Osteocyte (in vitro differentiated cells): ENCODE data around the gene USP38. TPM values are rescaled to one million over a fixed set of nuclear protein-coding genes. Genes with fewer than 3 reads are reported as not detected.

ENCODE experiments used
- DNase-seq: peaks from one replicate; pipeline ENCODE4 v3.0.0; 2021; ENCODE audit warnings: mixed read lengths; ENCODE audit not compliant: unreplicated experiment; ENCODE audit errors: extremely low spot score
- H3K27ac Mint-ChIP-seq: one replicate; pipeline ENCODE4 v1.8.0; 2021; ENCODE audit warnings: mild to moderate bottlenecking, mixed read lengths; ENCODE audit not compliant: unreplicated experiment
- H3K27me3 Mint-ChIP-seq: one replicate; pipeline ENCODE4 v1.8.0; 2021; ENCODE audit warnings: mixed read lengths; ENCODE audit not compliant: unreplicated experiment
- H3K36me3 Mint-ChIP-seq: one replicate; pipeline ENCODE4 v1.8.0; 2021; ENCODE audit warnings: mixed read lengths; ENCODE audit not compliant: unreplicated experiment
- H3K4me1 Mint-ChIP-seq: one replicate; pipeline ENCODE4 v1.8.0; 2021; ENCODE audit warnings: mixed read lengths; ENCODE audit not compliant: unreplicated experiment
- H3K4me3 Mint-ChIP-seq: one replicate; pipeline ENCODE4 v1.8.0; 2021; ENCODE audit warnings: mild to moderate bottlenecking, moderate library complexity, mixed read lengths; ENCODE audit not compliant: unreplicated experiment
- H3K9me3 Mint-ChIP-seq: one replicate; pipeline ENCODE4 v1.8.0; 2021; ENCODE audit warnings: mixed read lengths; ENCODE audit not compliant: unreplicated experiment
- total RNA-seq: library from RNA; stranded (reverse); gene quantifications from 2 replicates; pipeline ENCODE4 v1.2.1, GENCODE V29; 2021
- TF ChIP-seq, protein P1 (sequence below): fragments of 200-600 bp; sonication (generic); IDR thresholded peaks from 2 replicates; pipeline ENCODE4 v1.5.0; 2021; ENCODE audit warnings: antibody characterized with exemption, mild to moderate bottlenecking, moderate library complexity

The USP38 gene
- total RNA-seq, 1 donor from 2014 or later: 19.5 TPM

DNA sequence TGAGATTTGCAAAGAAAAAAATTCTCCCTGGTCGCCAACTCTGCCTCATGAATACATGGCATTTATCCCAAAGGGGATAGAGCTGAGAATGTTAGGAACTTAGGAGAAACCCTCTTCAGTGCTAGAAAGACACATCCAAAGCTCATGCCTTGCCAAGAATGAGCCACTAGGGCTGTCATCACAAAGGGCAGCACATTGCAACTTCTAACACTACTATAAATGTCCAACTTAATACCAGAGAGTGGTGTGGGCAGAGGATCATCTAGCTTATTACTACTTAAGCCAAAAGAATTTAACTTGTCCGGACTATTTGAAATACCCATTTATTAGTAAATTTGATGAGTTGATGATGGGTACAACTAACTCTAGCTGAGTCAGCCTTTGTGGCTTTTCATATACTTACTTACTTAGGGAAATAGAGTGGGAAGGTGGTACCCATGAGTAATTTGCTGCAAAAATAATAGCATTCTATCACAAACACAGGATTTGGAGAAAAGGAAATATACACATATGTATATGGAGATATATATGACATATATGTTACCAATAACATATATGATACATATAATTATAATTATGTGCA lies 85.6 kb downstream of the USP38 start:
- no peaks in the 10 kb centered on the region for H3K27me3 Mint-ChIP-seq
- DNase-seq: no peak
- TF ChIP-seq, protein P1, sequence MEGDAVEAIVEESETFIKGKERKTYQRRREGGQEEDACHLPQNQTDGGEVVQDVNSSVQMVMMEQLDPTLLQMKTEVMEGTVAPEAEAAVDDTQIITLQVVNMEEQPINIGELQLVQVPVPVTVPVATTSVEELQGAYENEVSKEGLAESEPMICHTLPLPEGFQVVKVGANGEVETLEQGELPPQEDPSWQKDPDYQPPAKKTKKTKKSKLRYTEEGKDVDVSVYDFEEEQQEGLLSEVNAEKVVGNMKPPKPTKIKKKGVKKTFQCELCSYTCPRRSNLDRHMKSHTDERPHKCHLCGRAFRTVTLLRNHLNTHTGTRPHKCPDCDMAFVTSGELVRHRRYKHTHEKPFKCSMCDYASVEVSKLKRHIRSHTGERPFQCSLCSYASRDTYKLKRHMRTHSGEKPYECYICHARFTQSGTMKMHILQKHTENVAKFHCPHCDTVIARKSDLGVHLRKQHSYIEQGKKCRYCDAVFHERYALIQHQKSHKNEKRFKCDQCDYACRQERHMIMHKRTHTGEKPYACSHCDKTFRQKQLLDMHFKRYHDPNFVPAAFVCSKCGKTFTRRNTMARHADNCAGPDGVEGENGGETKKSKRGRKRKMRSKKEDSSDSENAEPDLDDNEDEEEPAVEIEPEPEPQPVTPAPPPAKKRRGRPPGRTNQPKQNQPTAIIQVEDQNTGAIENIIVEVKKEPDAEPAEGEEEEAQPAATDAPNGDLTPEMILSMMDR: no peak
- H3K4me1 Mint-ChIP-seq: peaks cover 11% of the 10 kb centered on the region
- H3K27ac Mint-ChIP-seq: no peak overlapping the region
- peaks cover 15% of the 10 kb centered on the region for H3K9me3 Mint-ChIP-seq
- H3K4me3 Mint-ChIP-seq: no peak overlapping the region
- H3K36me3 Mint-ChIP-seq: no peaks in the 10 kb centered on the region

Other genes starting within 250 kb of the USP38 start
- gene GAB1, start 152.0 kb downstream of the USP38 start, total RNA-seq: 32.6 and 40.0 TPM in 2 replicates